Measurements from ENCODE around the gene TEX19.

The TEX19 gene, protein sequence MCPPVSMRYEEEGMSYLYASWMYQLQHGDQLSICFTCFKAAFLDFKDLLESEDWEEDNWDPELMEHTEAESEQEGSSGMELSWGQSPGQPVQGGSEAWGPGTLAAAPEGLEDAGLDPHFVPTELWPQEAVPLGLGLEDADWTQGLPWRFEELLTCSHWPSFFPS

DNA sequence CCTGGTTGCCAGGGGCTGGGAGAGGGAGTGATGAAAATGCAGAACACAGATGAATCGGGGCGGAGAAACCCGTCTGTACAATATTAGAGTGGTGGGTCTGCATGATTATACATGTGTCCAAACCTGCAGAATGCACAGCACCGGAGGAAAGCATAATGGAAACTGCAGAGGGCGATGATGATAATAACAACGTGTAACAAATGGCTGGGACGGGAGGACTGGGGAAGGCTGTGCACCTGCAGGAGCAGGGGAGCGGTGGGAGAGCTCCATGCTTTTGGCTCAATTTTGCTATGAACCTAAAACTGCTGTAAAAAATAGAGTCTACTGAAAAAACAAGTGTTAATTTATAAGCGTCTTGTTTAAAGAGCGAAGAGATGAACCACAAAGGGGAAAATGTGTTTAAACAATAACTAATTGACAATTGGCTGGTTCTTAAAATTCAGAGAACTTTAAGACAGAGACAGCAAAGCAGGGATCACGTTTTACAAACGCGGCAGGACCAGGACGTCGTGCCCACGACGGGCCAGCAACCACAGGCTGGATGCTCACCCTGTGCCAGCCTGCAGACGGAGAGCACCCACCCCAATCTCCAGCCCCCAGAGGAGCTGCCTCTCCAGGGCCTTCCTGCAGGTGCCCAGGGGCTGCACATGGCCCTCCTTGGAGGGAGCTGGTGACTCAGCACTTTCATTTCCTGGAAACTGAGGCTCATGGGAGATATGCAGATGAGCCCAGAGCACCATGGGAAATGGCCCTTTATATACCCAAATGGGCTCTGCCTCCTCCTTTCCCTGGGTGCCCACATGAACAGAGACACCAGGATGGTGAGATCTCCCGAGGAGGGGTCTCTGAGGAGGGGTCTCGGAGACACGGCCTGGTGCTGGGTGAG is at the start of gene TEX19:
Gene TEX19, plus strand, starts transcription at position 783 of the 886 bp plus-strand sequence. CDS start 2,904 bp downstream, outside the sequence.
- no peak for DNase-seq

DNA sequence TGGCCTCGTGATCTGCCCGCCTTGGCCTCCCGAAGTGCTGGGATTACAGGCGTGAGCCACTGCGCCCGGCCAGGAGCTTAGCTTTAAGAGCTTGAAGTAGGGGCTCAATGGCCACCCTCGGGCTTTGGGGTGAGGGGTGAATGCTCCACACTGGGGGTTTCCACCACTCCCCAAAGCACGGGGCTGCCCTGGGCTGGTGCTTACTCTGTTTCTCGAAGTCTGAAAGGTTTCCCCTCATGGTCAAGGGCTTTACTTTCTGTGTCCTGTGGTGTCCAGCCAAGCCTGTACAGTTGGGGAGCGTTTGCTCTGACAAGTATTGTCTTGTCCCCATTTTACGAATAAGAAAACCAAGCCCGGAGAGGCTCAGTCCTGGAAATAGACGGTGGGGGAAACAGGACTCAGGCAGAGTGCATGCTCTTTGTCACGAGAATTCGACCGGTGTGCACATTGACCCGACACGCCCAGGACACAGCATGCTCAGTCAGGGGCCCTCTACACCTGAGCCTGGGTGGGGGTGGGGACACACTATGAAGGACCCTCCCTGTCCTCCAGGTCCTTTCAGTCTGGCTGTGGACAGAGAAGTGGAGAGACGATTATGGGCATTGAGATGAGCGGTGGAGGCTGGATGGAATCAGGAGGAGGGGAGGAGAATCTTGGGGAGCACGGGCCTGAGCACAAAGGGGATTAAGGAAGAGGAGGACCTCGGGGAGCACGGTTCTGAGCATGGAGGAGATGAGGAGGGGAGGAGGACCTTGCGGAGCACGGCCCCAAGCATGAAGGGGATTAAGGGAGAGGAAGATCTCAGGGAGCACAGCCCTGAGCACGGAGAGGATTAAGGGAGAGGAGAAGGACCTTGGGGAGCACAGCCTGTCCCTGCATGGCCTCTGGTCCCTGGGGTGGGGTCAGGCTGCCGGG is 49.1 kb upstream of the TEX19 start:
- no peak for DNase-seq

DNA sequence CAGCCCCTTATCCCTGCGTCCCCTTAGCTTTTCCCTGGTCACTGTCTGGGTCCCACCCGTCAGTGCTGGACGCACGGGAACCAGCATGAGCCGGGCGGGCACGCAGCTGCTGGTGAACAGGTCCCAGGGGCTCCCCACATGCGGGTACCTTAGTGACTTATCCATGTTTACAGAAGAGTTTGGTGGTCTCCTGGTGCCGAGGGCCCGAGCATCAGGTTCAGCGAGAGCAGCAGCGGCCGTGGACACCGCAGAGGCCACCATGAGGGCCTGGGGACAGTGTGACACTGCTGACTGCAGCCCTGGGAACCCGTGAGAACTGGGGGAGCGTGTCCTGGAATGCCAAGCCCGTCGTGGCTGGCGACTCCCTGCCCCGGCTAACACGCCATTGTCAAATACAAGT is 48.2 kb upstream of the TEX19 start:
- no peak for DNase-seq

DNA sequence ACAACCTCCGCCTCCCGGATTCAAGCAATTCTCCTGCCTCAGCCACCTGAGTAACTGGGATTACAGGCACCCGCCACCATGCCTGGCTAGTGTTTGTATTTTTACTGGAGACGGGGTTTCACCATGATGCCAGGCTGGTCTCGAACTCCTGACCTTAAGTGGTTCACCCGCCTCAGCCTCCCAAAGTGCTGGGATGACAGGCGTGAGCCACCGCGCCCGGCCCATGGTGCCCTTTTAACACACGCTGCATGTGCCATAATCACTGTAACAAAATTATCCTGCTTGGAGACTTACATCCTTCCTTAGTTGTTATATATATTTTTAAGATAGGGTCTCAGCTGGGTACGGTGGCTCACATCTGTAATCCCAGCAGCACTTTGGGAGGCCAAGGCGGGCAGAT is 47.1 kb upstream of the TEX19 start:
- no peak for DNase-seq

DNA sequence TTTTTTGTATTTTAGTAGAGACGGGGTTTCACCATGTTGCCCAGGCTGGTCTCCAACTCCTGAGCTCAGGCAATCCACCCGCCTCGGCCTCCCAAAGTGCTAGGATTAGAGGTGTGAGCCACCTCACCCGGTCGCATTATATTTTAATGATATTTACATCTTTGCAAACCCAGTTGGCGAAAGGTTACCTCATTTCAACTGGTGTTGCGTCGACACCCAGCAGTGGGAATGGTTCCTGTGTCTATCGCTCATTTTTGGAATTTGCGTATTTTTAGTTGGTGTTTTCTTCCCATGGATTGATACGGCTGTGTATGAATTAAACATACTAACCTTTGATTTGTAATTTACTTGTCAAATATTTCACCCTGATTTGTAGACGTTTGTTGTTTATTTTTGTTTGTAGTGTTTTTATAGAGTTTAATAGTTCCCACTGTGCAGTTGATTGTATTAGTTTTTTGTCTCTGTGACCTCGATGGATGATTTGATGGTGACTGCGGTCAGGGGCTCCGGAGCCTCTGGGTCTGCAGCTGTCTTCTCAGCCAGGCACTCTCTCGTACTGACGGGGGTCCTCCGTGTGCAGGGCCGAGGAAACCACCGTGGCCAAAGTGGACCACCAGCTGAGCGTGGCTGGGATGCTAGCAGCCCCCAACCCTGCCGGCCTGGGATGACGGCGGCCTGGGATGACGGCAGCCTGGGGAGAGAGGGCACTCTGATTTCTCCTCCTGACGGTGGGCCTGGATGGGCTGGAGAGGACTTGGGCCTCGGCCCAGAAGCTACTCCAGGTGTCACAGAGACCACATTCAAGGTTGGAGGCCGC is 45.6 kb upstream of the TEX19 start:
- DNase-seq: no peak

DNA sequence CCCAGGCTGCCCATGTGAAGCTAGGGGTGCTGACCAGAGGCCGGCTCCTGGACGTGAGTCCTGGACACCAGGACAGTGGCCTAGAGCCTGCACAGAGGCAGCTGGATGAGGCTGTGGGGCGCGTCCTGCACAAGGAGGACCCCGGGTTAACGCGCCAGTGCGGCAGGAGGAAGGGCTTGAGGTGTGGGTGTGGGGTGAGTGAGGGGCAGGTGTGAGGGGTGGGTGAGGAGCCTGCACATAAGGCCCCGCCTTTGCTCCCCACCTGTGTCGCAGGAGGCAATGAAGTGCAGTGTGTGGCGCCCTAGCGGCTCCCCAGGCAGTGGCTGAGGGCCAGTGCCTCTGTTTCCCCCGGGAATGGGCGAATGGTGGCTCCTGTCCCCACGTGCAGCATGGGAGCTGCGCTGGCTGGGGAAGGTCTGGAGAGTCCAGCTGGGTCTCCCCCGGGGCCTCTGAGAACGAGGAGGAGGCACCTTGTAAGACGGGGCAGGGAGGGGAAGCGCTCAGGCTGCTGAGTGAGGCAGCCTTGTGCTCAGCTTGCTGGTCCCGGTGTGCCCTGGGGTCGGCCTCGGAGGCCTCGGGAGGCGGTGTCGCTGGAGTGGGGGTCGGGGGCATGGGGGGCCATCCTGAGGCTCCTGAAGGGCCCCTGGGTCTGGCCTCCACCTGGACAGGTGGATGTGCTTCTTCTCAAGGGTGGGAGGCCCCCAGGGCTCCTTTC is 44.9 kb upstream of the TEX19 start:
- no peak for DNase-seq

DNA sequence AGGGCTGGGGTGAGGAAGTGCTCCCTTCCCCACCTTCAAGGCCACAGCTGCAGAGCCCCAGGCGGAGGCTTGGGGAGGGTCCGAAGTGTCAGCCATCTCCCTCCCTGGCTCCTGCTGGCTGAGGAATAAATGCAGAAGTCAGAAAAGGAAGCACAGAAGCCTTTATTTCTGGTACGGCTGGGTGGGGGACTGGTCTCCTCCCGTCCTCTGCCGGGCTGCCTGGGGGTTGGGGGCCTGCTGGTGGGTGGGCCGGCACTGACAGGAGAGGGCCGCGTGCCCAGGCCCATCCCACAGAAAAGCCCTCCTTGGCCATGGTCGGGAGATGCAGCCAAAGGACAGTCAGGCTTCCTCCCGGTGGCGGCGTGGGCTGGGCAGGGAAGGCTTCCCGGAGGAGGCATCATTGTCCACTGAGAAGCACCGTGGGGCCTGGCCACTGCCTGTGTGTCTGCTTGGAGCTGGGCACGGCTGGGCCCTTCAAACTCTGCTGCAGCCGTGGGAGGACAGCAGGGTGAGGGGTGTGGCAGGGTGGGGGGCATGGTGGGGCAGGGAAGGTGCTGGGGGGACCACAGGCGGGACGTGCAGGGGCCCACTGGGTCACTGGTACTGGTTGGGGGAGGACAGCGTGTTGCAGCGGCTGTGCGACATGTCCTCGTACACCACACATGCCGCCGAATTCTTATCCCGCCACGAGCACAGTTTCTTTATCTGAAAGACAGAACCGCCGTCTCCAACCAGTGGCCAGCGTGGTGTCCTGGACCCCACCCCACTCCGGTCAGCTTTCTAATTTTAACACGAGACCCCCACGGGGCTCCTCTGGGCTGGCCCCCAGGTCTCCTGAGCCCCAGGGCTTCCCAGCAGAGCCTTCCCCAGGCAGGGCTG is 44.1 kb upstream of the TEX19 start:
- no peak for DNase-seq

DNA sequence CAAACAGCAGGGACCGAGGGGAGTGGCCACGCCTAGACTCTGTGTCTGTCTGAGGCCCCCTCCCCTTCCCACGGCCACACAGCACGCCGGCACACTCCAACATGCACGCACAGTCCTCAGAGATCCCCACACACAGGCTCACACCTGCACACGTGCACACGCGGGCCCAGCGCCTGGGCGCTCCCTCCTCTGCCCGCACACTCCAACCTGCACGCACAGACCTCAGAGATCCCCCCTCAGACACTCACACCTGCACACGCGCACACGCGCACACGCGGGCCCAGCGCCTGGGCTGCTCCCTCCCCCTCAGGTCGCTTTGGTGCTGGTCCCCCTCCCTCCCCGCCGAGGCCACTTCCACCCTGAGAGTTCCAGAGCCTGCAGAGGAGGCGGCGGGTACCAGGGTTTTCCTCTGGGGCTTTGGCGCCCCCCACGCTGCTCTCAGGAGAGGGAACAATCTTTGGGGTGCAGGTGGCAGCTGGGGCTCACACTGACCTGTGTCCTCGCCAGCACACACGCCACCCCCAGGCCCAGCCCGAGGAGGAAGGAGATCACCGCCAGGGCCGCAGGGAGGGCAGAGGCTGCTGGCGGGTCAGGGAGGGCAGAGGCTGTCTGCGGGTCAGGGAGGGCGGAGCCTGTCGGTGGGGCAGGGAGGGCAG is 43.2 kb upstream of the TEX19 start:
- DNase-seq: peak; percentile 77

DNA sequence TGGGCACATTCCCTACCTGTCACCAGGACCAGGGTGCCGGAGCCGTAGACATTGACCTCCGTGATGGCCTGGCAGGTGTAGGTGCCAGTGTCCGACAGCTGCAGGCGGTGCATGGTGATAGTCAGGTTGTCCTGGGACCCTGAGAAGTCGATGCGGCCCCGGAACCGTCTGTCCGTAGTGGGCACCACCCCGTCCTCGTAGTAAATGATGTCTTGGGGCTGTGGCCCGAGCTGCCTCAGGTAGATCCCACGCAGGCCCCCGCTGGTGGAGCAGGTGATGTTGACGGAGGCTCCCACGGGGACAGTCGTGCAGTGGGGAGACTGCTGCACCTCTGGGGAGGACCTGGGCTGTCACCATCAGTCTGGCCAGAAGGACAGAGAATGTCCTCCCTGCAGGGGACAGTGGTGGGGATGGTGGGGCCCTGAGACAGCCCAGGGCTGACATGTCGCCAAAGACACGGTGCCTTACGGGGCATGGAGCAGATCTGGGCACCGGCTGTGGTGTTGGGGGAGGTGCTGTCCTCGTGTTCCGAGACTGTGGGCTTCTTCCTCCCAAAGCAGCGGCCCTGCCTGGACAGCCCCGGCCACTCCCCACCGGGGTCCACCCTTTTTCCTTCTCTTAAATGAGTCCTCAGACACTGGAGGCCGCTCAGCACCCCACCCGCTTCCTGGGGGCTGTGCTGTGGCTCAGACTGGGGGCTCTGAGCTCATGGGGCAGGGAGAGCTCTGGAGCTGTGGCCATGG is 42.2 kb upstream of the TEX19 start:
- peak; percentile 71 for DNase-seq

DNA sequence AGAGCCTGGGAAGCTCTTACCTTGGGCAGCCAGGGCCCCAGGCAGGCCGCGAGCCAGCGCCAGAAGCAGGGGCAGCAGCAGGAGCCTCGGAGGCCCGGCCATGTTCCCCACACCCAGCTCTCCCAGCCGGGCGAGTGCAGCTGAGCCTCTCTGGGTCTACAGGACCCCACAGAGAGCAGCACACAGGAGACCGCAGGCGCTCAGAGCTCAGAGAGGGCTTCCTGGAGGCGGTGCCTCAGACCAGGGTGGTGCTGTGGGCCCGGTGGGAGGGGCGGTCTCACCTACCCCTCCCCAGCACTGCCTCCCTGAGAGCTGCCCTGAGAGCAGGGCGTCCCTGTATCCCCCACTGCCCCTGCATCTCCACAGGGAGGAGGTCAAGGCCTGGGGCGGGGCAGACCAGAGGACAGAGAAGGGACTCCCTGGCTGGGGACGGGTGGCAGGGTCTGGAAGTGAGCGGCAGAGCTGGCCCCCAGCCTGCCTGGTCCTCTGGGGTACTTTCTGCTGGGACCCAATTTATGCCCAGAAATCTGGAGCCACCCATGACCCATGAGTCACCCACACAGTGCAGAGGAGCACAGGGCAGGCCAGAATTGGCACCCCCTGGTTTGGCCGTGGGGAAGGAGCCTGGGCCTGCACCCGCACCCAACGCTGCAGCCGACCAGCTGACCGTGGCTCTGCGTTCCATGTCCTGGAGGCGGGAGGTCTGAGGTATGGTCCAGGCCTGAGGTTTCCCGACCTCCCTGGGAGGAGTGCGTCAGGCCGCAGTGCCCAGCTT is 41.5 kb upstream of the TEX19 start, which contains the start of gene CD7:
Gene CD7, minus strand, starts transcription at position 215 of the 775 bp plus-strand sequence. Its CDS starts 113 bp downstream, at position 102.
- peak; percentile 84 for DNase-seq

DNA sequence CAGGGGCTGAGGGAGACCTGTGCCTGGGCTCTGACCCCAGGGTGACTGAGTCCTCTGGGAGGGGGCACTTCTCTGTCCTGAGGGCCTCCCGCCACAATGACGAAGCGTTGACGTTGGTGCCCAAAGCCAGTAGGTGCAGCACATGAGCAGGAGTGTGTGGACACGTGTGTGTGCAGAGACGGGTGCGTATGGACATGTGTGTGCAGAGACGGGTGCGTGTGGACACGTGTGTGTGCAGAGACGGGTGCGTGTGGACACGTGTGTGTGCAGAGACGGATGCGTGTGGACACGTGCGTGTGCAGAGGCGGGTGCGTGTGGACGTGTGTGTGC is 40.9 kb upstream of the TEX19 start:
- no peak for DNase-seq

DNA sequence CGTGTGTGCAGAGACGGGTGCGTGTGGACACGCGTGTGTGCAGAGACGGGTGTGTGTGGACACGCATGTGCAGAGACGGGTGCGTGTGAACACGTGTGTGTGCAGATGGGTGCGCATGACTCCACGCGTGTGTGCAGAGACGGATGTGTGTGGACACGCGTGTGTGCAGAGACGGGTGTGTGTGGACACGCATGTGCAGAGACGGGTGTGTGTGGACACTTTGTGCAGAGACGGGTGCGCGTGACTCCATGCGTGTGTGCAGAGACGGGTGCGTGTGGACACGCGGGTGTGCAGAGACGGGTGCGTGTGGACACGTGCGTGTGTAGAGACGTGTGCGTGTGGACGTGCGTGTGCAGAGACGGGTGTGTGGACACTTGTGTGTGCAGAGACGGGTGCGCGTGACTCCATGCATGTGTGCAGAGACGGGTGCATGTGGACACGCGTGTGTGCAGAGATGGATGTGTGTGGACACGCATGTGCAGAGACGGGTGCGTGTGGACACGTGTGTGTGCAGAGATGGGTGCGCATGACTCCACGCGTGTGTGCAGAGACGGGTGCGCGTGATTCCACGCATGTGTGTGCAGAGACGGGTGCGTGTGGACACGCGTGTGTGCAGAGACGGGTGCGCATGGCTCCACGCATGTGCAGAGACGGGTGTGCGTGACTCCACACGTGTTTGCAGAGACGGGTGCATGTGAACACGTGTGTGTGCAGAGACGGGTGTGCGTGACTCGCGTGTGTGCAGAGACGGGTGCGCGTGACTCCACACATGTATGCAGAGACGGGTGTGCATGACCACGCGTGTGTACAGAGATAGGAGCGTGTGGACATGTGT is 40.1 kb upstream of the TEX19 start:
- DNase-seq: no peak

DNA sequence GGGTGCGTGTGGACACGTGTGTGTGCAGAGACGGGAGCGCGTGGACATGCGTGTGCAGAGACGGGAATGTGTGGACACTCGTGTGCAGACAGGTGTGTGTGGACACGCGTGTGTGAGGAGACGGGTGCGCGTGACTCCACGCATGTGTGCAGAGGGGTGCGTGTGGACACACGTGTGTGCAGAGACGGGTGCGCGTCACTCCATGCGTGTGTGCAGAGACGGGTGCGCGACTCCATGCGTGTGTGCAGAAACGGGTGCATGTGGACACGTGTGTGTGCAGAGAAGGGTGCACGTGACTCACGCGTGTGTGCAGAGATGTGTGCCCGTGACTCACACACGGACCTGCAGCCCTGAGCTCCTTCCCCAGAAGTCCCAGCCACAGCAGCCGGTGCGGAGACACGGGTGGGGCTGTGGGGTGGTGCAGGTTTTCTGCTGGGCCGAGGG is 39.4 kb upstream of the TEX19 start:
- DNase-seq: no peak

DNA sequence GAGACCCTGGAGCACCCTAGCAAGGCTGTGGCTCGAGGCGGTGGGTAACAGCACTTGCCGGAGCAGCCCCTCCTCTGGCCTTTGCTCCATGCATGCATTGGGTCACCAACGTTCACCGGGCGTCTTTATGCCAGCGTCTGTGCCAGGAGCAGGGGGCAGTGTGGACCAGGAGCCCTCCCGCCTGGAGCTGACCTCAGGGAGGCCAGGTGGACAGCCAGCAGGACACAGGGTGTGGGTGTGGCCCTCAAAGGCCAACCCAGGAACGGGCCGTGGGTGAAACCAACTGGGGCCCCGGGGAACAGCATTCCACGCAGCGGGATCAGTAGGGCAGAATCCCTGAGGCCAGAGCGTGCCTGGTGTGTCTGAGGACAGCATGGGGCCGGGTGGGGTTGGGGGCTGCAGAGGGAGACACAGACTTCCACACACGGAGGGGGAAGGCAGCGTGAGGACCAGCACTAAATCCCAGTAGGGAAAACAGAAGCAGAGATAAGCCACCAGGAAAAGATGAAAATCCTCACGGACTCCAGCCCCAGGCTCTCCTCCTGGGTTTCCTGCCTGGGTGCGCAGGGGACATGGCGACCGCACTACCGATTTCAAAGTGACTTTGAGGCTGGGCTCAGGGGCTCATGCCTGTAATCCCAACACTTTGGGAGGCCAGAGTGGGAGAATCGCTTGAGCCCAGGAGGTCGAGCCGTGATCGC is 38.8 kb upstream of the TEX19 start:
- DNase-seq: no peak

DNA sequence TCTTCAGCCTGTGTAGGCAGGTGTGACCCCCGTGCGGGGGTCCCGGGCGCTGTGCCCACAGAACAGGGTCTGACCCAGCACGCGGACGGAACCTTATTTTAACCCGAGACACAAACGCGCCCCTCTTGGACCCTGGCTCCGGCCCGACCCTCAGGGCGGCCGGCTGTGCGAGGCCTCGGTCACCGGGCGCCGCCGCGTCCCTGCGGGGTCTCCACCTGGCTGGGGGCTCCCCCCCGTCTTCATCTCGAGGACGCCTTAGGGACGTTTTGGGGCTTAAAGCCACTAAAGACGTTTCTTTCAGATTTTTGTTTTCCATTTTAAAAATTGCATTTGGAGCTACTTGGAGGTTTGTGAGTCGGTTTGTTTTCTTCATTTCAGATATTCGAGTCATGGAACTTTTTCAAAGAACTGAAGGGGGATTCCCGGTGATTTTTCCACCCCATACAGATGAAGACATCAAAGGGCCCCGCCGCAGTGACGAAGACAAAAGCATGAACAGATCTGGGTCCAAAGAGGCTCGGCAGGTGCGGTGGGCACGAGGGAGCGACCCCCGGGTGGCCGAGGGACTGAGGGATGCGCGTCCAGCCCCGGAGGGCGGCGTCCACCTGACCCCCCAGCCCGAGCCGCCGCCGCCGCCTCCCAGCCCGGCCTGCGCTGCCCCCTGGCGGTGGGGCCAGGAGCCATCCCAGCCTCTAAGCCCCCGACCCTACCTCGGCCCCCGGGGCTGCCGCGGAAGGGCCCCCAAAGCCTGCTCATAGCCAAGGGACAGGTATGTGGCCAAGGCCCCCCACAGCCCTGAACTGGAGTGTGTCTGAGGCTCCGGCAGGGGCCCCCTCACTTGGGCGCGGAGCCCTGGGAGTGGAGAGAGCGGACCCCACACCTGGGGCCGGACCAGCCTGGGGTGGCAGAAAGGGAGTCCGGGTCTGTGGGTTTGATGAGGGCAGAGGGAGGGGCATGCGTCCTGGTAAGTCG is 37.8 kb upstream of the TEX19 start:
- peak; percentile 92 for DNase-seq
